22Rv1 (cell line): ENCODE data around the gene MYCBPAP.

Experiments used
- H3K27ac ChIP-seq: fragments of 450-650 bp; 2 replicates; pipeline ENCODE4 v1.5.1; 2017
- CTCF ChIP-seq: fragments of 450-650 bp; IDR thresholded peaks from 2 replicates; pipeline ENCODE4 v1.5.1; 2017; ENCODE audit warnings: mild to moderate bottlenecking
- ZFX ChIP-seq: fragments of 450-650 bp; IDR thresholded peaks from 2 replicates; pipeline ENCODE4 v1.6.1; 2017; ENCODE audit warnings: antibody characterized with exemption, borderline replicate concordance

The MYCBPAP gene

GRCh38 chr17:50547035-50547735, 38.9 kb downstream of the MYCBPAP start, which contains the start of gene SPATA20:
Gene SPATA20, plus strand, starts transcription at chr17:50547174. Its CDS starts 35 bp downstream, at chr17:50547209.
- peak within 1 kb of the TSS; percentile 85 for H3K27ac ChIP-seq

GRCh38 chr17:50547736-50548083, 39.5 kb downstream of the MYCBPAP start:
- no peak for TF ChIP-seq CTCF
- no peak for TF ChIP-seq ZFX
- H3K27ac ChIP-seq, result peak overlapping the region; percentile 85

More at GRCh38 chr17:50547035-50547735, 38.9 kb downstream of the MYCBPAP start, which contains the start of gene SPATA20:
- no peak for TF ChIP-seq ZFX
- peak; percentile 98 for TF ChIP-seq CTCF

GRCh38 chr17:50548831-50549230, 40.6 kb downstream of the MYCBPAP start:
- H3K27ac ChIP-seq, result peak overlapping the region; percentile 85
- no peak for TF ChIP-seq ZFX
- no peak for TF ChIP-seq CTCF

GRCh38 chr17:50549256-50549941, 41.2 kb downstream of the MYCBPAP start:
- TF ChIP-seq CTCF (no peak), ZFX (no peak)
- H3K27ac ChIP-seq, result no peak overlapping the region

- H3K27ac ChIP-seq, result no peak overlapping the region
- TF ChIP-seq CTCF (no peak), ZFX (no peak)
Observed at GRCh38 chr17:50549969-50550368, 41.7 kb downstream of the MYCBPAP start.

- H3K27ac ChIP-seq, result no peak overlapping the region
- peak; percentile 60 for TF ChIP-seq CTCF
- TF ChIP-seq ZFX, result no peak
Observed at GRCh38 chr17:50550661-50551432, 42.6 kb downstream of the MYCBPAP start.

GRCh38 chr17:50551433-50551815, 43.2 kb downstream of the MYCBPAP start:
- TF ChIP-seq ZFX (no peak), CTCF (no peak)
- no peak overlapping the region for H3K27ac ChIP-seq
